DMS 273 (cell line): Measurements from ENCODE around the gene DNAH2.

ENCODE experiments used
- DNase-seq: peaks from one replicate; lab custom pipeline; 2025; ENCODE audit not compliant: unreplicated experiment; lab: John Stamatoyannopoulos, UW

DNAH2 gene

GRCh38 chr17:7721612-7722011 lies 4.1 kb downstream of the DNAH2 start:
- no peak for DNase-seq

- no peak for DNase-seq
Observed at GRCh38 chr17:7727886-7728285, 10.3 kb downstream of the DNAH2 start.

DNA sequence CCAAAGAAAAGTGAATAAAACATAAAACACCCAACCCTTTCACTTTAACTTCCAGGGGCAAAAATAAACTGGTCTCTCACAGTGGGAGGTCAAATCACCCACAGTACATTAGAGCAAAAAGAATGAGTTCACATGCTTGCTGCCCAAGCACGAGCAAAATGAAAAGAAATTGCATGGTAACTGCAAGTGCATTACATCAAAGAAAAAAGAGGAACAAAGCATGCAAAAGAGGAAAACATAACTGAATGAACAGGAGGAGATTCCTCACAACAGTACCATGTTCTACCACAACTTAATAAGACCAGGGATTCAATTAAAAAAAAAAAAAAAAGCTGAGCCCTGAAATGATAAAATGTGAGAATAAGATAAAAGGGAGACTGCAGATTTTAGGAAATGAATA lies 12.3 kb downstream of the DNAH2 start:
- DNase-seq, result no peak

GRCh38 chr17:7732981-7733539 lies 15.5 kb downstream of the DNAH2 start:
- DNase-seq, result no peak

DNA sequence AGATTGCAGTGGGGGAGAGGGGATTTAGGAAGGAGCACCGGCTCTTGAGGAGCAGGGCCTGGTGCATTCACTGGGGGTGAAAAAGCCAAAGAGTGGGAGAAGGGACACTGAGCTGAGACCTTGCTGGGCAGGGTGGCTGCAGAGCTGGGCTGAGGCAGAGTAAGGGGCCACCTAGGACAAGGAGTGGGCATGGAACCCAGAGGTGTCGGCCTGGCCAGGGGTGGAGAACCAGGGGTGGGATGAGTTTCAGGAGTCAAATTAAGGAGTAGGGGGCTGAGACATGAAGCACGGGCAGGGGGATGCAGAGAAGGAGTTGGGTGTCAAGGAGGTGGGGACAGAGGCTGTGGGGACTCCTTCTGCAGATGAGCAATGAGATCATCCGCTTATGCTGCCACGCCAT lies 20.1 kb downstream of the DNAH2 start:
- DNase-seq, result no peak

- DNase-seq, result no peak
Observed at GRCh38 chr17:7739746-7740145, 22.2 kb downstream of the DNAH2 start.

DNA sequence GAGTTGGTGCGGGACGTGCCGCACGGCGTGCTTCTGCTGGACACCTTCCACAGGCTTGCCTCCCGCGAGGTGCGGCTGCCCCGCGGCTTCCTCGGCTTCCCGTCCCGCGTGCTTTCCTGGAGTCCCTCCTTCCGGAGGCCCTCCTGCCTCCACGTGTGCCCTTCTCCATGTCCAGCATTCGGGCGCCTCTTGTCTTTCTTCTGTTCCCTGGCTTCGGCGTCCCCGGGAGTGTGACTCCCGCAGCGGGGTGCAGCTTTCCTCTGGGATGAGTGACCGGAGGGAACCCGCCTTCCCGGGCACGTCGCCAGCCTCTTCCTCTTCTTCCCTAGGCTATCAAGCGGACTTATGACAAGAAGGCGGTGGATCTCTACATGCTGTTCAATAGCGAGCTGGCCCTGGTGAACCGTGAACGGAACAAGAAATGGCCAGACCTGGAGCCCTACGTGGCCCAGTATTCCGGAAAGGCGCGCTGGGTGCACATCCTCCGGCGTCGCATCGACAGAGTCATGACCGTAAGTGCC lies 23.0 kb downstream of the DNAH2 start:
- peak; percentile 30 for DNase-seq

DNA sequence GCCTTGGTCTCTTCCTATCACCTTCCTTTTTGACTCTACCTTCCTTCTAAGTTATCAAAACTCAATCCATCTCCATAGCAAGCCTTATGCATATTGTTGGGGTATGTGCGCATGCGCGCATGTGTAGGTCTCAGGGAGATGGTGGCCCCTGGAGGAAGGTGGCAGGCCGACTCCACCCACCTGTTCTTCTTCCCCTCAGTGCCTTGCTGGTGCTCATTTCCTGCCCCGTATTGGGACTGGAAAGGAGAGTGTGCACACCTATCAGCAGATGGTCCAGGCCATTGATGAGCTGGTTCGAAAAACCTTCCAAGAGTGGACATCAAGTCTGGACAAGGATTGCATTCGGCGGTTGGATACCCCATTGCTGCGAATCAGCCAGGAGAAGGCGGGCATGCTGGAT lies 25.2 kb downstream of the DNAH2 start:
- no peak for DNase-seq

DNA sequence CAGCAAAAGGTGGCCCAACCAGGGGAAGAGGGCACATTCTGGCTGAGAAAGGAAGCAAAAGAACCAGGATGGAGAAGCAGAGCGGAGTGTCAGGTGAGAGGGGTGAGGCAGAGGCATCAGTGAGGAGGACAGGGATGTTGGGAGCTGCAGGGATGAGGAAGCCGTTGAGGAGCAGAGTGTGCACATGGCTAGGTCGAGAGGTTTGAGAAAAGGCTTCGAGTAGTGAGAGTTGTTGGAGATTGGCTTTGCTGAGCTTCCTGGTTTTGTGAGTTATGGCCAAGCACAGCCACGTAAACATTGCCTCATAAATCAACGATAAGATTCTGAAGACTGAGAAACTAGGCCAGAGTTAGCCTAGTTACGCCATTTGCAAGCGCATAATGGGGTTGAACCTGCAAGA lies 26.9 kb downstream of the DNAH2 start:
- no peak for DNase-seq

DNA sequence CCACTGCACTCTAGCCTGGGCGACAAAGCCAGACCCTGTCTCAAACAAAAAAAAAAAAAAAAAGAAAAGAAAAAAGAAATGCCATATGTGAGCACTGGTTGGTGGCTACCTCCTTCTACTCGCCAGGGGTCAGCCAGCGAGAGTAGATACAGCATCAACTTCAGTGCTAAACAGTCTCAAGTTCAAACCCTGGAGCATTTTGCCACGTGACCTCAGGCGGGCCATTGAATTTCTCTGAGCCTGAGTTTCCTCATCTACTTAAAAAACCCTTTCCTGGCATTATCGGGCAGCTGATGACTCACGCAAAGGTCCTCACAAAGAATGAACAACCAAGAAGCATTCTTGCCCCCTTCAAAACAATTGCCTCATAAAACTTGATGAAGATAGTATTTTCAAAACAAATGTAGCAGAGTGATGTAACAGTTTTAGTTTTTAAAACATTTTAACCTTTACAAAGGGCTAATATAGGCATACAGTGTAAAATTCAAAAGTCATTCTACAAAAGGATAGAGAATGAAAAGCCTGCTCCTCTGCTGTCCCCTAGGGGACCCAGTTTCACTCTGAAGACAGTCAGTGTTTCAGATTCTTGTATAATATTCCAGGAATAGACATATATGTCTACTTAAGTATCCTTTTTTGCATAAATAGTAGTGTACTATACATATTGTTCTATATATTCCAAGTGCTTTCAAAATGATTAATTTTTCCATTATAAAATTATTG lies 28.4 kb downstream of the DNAH2 start:
- DNase-seq, result no peak

DNA sequence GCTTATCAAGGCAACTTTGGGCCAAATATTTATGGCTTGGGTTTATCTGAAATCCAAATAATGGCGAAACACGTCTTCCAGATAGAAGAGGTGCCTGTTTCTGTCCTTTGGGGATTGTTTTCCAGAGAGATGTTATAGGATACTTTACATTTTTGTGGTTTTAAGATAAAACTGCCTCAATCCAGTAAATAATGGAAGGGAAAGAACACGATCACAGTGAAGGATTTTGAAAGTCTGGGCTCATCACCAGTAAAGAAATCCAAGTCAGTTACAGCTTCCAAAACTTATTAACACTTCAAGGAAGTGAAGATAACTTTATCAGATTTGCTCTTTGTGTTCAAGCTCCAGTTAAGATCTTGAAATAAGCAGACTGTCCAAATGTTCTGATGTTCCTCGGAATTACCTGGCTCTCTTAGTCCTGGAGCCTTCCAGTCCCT lies 30.1 kb downstream of the DNAH2 start:
- DNase-seq, result no peak

GRCh38 chr17:7748076-7748775 lies 30.7 kb downstream of the DNAH2 start:
- peak; percentile 12 for DNase-seq

- no peak for DNase-seq
Observed at GRCh38 chr17:7750321-7750821, 32.8 kb downstream of the DNAH2 start.

DNA sequence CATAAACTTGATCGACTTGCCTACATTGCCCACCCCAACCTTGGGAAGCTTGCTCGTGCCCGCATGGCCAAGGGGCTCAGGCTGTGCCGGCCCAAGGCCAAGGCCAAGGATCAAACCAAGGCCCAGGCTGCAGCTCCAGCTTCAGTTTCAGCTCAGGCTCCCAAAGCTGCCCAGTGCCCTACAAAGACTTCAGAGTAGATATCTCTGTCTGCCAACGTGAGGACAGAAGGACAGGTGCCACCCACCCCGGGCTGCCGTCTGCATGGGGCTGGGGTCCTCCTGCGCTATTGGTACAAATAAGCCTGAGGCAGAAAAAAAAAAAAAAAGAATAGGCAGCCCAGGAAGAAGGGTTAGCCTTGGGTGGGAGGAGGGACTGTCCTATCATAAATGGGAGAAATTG lies 37.1 kb downstream of the DNAH2 start:
- DNase-seq, result no peak

DNA sequence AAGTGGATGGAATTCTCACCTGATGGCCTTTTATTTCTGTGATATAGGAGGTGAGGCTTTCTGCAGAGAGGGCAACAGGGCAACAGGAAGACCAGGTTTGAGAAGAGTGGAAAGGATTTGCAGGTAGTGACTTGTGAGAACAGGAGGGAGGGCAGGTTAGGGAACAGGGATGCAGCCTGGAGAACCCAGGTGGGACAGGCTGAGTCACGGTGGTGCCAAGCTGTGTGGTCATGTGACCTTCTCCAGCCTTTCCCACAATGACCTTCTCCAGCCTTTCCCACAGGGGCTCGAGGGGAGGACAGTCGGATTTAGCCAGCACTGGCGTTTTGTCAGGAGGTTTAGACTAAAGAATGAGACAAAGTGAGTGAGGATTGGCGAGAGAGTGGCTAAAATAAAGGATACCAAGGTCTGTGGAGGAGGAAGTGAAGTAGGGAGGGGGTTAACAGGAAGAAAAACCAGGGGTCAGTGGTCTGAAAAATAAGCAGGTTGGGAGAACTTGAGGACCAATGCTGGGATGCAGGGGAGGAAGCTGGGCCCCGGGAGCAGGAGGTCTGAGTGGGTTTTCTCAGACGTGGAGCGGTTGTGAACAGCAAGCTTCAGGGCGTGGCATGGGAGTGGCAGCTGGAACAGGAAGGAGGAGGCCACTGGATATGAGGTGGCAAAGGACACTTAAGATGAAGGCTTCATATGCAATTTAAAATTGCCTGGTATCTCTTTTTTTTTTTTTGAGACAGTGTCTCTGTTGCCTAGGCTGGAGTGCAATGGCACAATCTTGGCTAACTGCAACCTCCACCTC lies 37.7 kb downstream of the DNAH2 start:
- DNase-seq, result no peak

GRCh38 chr17:7756968-7757367 lies 39.4 kb downstream of the DNAH2 start:
- DNase-seq, result no peak

GRCh38 chr17:7763919-7764318 lies 46.4 kb downstream of the DNAH2 start:
- DNase-seq, result no peak

- DNase-seq, result no peak
Observed at GRCh38 chr17:7767004-7767403, 49.5 kb downstream of the DNAH2 start.

DNA sequence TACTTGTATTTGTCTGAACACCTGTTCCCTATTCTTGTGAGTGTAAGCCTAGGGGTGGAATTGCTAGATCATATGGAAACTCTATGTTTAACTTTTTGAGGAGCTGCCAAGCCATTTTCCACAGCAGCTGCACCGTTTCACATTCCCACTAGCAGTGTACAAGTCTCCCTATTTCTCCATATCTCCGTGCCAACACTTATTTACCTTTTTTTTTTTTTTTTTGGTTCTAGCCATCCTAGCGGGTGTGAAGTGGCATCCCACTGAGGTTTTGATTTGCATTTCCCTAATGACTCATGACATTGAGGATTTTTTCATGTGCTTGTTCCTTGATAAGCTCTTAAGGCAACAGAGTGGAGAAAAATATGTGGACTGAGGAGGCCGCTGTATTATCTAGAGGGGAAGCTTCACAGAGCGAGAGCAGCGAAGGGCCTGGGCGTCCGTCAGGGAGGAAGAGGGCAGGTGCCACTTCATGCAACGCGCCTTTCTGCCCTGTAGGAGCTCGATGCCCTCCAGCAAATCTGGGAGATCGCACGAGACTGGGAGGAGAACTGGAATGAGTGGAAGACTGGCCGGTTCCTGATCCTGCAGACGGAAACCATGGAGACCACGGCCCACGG lies 50.0 kb downstream of the DNAH2 start:
- peak; percentile 18 for DNase-seq

GRCh38 chr17:7769854-7770253 lies 52.3 kb downstream of the DNAH2 start:
- no peak for DNase-seq

- DNase-seq, result no peak
Observed at GRCh38 chr17:7774055-7774521, 56.5 kb downstream of the DNAH2 start.
